Natural killer cell (primary cell): Measurements from ENCODE around the gene HSD17B2. TPM values are rescaled to one million over a fixed set of nuclear protein-coding genes. Genes with fewer than 3 reads are reported as not detected.

Source experiments
- ATAC-seq, 3 donors: fragments of 150-1000 bp in 2 of 3; fragments of 200-7000 bp in 1 of 3; cut with Tn5 transposase; 1 replicate in 1 of 3; 2 replicates in 2 of 3; pipeline ENCODE4 v1.10.0; 2021; ENCODE audit warnings: mild to moderate bottlenecking in 2 of 3, moderate library complexity in 2 of 3
- DNase-seq, 2 donors: peaks; one replicate each; pipeline versions ENCODE4 v3.0.0 to v3.0.0-alpha.2; 2013 to 2021; ENCODE audit warnings: mixed read lengths in 1 of 2
- H3K27ac ChIP-seq: one replicate; pipeline ENCODE4 v1.5.1; 2013; ENCODE audit warnings: mild to moderate bottlenecking, low read length
- H3K27me3 ChIP-seq: one replicate; pipeline ENCODE4 v1.6.1; 2013; ENCODE audit warnings: low read length; ENCODE audit not compliant: control insufficient read depth, insufficient read depth
- H3K36me3 ChIP-seq: one replicate; pipeline ENCODE4 v1.6.1; 2013; ENCODE audit warnings: low read length; ENCODE audit not compliant: control insufficient read depth, insufficient read depth
- H3K4me1 ChIP-seq: one replicate; pipeline ENCODE4 v1.6.1; 2013; ENCODE audit warnings: low read length; ENCODE audit not compliant: control insufficient read depth, insufficient read depth
- H3K4me3 ChIP-seq: one replicate; pipeline ENCODE4 v1.5.1; 2013; ENCODE audit warnings: low read length
- H3K9me3 ChIP-seq: one replicate; pipeline ENCODE4 v1.6.1; 2013; ENCODE audit warnings: low read length; ENCODE audit not compliant: control insufficient read depth, insufficient read depth
- H3K27ac Mint-ChIP-seq, 2 donors: one replicate each; pipeline ENCODE4 v1.8.0; 2022; ENCODE audit warnings: mild to moderate bottlenecking in 2 of 2, mixed read lengths in 2 of 2, moderate library complexity in 1 of 2
- H3K27me3 Mint-ChIP-seq, 2 donors: one replicate each; pipeline ENCODE4 v1.8.0; 2022; ENCODE audit warnings: low read depth in 2 of 2, mixed read lengths in 2 of 2
- H3K36me3 Mint-ChIP-seq: one replicate; pipeline ENCODE4 v1.8.0; 2022; ENCODE audit warnings: mixed read lengths
- H3K4me1 Mint-ChIP-seq, 2 donors: one replicate each; pipeline ENCODE4 v1.8.0; 2022; ENCODE audit warnings: mixed read lengths in 2 of 2
- H3K4me3 Mint-ChIP-seq: one replicate; pipeline ENCODE4 v1.8.0; 2022; ENCODE audit warnings: mild to moderate bottlenecking, moderate library complexity, mixed read lengths
- H3K9me3 Mint-ChIP-seq, 2 donors: one replicate each; pipeline ENCODE4 v1.8.0; 2022; ENCODE audit warnings: mixed read lengths in 2 of 2
- CTCF ChIP-seq: fragments of 200-600 bp; IDR thresholded peaks from one replicate; pipeline ENCODE4 v1.8.0; 2022; ENCODE audit warnings: antibody characterized with exemption
- WGBS: methylation state at CpG from one replicate; pipeline ENCODE4 v1.1.7; 2013; ENCODE audit warnings: missing lambda C conversion rate; ENCODE audit not compliant: insufficient coverage; 5-methylcytosine and 5-hydroxymethylcytosine counted together
- intact Hi-C: fragments of 100-400 bp; cut with micrococcal nuclease; formaldehyde crosslinking; loops from one replicate; pipeline ENCODE4 v1.14.2; 2022
- total RNA-seq, 4 donors: library from RNA; stranded (reverse); fragments of 120-200 nt in 1 of 4; gene quantifications; one replicate each; pipeline versions ENCODE4 v1.2.3 to v1.2.4, GENCODE V29; 2013 to 2022

Gene HSD17B2
- total RNA-seq, 3 donors from 2014 or later (not counting 1 experiment from before 2014, with no cell fraction given) = not detected

- intact Hi-C loops = no loop called here
- Mint-ChIP-seq H3K4me3 (no peak overlapping the region), H3K27ac (no peak overlapping the region), H3K36me3 (peaks cover 8% of the 10 kb centered on the region), H3K4me1 (peaks cover 0 to 7% of the 10 kb centered on the region in 2 donors), H3K27me3 (no peaks in the 10 kb centered on the region), H3K9me3 (no peaks in the 10 kb centered on the region)
- no peaks in the 10 kb centered on the region for H3K9me3 ChIP-seq
- H3K4me3 ChIP-seq = no peak overlapping the region
- H3K36me3 ChIP-seq = peaks cover 11% of the 10 kb centered on the region
- DNase-seq (no peak), ATAC-seq (no peak)
- no peak overlapping the region for H3K27ac ChIP-seq
- no peaks in the 10 kb centered on the region for H3K27me3 ChIP-seq
- TF ChIP-seq CTCF = no peak
- no peaks in the 10 kb centered on the region for H3K4me1 ChIP-seq
- WGBS = 90% methylated on average over 3 of the region's 3 CpGs
Observed at GRCh38 chr16:81992859-81993258, 42.2 kb upstream of the HSD17B2 start.

GRCh38 chr16:81994485-81994884, 40.6 kb upstream of the HSD17B2 start:
- H3K27me3 ChIP-seq = no peaks in the 10 kb centered on the region
- no peak for ATAC-seq
- no peak overlapping the region for H3K4me3 ChIP-seq
- H3K27ac ChIP-seq = no peak overlapping the region
- no peak for TF ChIP-seq CTCF
- Mint-ChIP-seq H3K27me3 (no peaks in the 10 kb centered on the region), H3K4me3 (no peak overlapping the region), H3K36me3 (peaks cover 15% of the 10 kb centered on the region), H3K4me1 (peaks cover 0 to 7% of the 10 kb centered on the region in 2 donors), H3K27ac (no peak overlapping the region), H3K9me3 (no peaks in the 10 kb centered on the region)
- WGBS = 89% methylated on average over 2 of the region's 5 CpGs
- no peaks in the 10 kb centered on the region for H3K9me3 ChIP-seq
- intact Hi-C loops = no loop called here
- H3K4me1 ChIP-seq = no peaks in the 10 kb centered on the region
- peak in 1 of 2 donors; percentile 9 for DNase-seq
- peaks cover 18% of the 10 kb centered on the region for H3K36me3 ChIP-seq

- peak overlapping the region in 1 of 2 donors; percentile 3 for H3K27ac Mint-ChIP-seq
- intact Hi-C loops = no loop called here
Observed at GRCh38 chr16:81995651-81996050, 39.4 kb upstream of the HSD17B2 start.

More at GRCh38 chr16:81995651-81996050, 39.4 kb upstream of the HSD17B2 start:
- no peaks in the 10 kb centered on the region for H3K4me1 ChIP-seq
- no peak for TF ChIP-seq CTCF
- DNase-seq (no peak), ATAC-seq (no peak)
- WGBS = 94% methylated on average over 3 of the region's 3 CpGs
- Mint-ChIP-seq H3K4me1 (peaks cover 0 to 7% of the 10 kb centered on the region in 2 donors), H3K4me3 (no peak overlapping the region), H3K27me3 (no peaks in the 10 kb centered on the region), H3K9me3 (no peaks in the 10 kb centered on the region), H3K36me3 (peaks cover 15% of the 10 kb centered on the region)
- no peaks in the 10 kb centered on the region for H3K9me3 ChIP-seq
- no peak overlapping the region for H3K27ac ChIP-seq
- H3K27me3 ChIP-seq = no peaks in the 10 kb centered on the region
- no peak overlapping the region for H3K4me3 ChIP-seq
- H3K36me3 ChIP-seq = peaks cover 26% of the 10 kb centered on the region
